A549 (cell line): ENCODE measurements around the gene TNIK.

Source experiments
- CTCF ChIP-seq: fragments of >200 bp; sonication (Bioruptor Twin); formaldehyde crosslinking; IDR thresholded peaks from 3 replicates; pipeline ENCODE4 v1.5.1; 2016
- HES2 ChIP-seq: fragments of >200 bp; sonication (Bioruptor Twin); formaldehyde crosslinking; IDR thresholded peaks from 2 replicates; pipeline ENCODE4 v1.6.1; 2016
- HOXA7 ChIP-seq: fragments of 250-450 bp; sonication (Bioruptor Pico); IDR thresholded peaks from 2 replicates; pipeline ENCODE4 v1.5.0; 2020; ENCODE audit warnings: mild to moderate bottlenecking, moderate library complexity
- HOXB13 ChIP-seq: fragments of 250-450 bp; sonication (Bioruptor Pico); IDR thresholded peaks from 2 replicates; pipeline ENCODE4 v1.5.0; 2020; ENCODE audit warnings: low read depth, mild to moderate bottlenecking, moderate library complexity
- MAX ChIP-seq: IDR thresholded peaks from 2 replicates; pipeline ENCODE4 v1.6.1; 2012
- MAZ ChIP-seq: fragments of 150-350 bp; IDR thresholded peaks from 2 replicates; pipeline ENCODE4 v1.6.1; 2014; ENCODE audit warnings: antibody characterized with exemption, low read depth, low read length, borderline replicate concordance
- POLR2A ChIP-seq: IDR thresholded peaks from 2 replicates; pipeline ENCODE4 v1.6.1; 2012; ENCODE audit warnings: mild to moderate bottlenecking, low read length
- SREBF2 ChIP-seq: fragments of 450-650 bp; IDR thresholded peaks from 2 replicates; pipeline ENCODE4 v1.6.1; 2014; ENCODE audit warnings: mild to moderate bottlenecking, moderate library complexity
- USF2 ChIP-seq: fragments of 450-650 bp; IDR thresholded peaks from 2 replicates; pipeline ENCODE4 v1.6.1; 2014; ENCODE audit warnings: antibody characterized with exemption

- TF ChIP-seq MAX (no peak), HES2 (no peak), HOXA7 (CRISPR knock-in tag) (no peak), CTCF (no peak), MAZ (no peak), POLR2A (no peak), USF2 (no peak), SREBF2 (no peak), HOXB13 (CRISPR knock-in tag) (no peak)
Observed at GRCh38 chr3:171348121-171348520, 112.1 kb downstream of the TNIK start.
